ENCODE measurements around the gene RPUSD4. TPM values are rescaled to one million over a fixed set of nuclear protein-coding genes. Genes with fewer than 3 reads are reported as not detected.

Gene RPUSD4
- polyA plus RNA-seq, 1 of the 3 experiments (the other 2 are of a cell fraction) = 18.0 TPM

DNA sequence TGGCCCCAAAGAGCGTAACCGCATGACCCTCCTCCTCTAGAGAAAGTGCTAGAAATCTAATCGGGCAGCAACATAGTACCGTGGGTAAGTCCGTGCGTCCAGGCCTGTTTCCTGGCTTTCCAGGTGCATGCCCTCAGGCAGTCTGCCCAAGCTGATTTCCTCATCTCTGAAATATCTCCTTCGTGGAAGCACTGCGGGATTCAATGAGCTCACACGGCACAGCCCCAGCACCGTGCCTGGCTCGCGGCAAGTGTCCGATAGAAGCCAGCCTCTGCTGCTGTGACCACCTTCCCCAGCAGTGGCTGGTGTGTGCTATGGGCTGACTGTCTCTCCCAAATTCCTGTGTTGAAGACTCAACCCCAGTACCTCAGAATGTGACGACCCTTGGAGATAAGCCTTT, 20.7 kb downstream of the RPUSD4 start (continued):
- TF ChIP-seq EP300 (IDR thresholded peaks at IDR 0.05; ENCODE audit: borderline replicate concordance in 1 of 2, low read depth in 1 of 2, low read length in 1 of 2) = no peak

DNA sequence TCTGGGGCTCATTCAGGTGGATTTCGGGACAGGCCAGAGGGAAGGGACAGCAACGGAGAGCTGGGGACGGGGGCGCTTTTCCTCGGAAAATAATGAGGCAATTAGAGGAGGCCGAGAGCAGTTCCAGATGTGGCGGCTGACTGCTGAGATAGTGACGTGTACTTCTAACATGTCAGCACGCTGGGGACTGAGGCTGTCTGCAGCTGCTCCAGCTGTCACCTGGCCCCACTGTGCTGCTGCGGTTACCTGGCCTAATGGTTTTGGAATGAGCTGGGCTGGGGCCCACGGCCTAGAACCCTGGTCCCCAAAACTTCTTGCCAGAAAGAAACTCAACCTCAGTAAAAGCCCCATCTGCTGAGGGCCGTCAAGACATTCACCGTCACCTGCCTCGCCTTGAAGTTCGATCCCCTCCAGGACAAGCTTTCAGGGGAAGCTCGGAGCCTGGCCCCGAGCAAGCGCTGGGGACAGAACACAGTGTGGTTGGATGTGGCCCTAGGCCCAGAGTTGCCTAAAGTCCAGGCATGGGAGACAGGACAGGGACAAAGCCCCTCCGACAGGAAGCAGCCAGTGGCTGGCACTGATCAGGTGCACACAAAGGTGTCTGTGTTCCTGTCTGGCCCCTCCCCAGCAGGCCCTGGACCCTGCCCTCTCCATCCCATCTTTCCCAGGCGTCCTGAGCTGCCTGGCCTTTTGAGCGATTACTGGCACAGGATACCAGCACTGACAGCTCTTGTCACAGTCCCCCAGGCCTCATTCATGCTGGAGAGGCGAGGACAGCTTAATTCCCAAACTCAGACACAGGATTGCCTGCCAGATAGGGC, 22.1 kb downstream of the RPUSD4 start:
- peaks cover 4 to 22% of the 10 kb centered on the region in 2 experiments for H3K36me3 ChIP-seq (replicated peaks in 1 of 2; ENCODE audit: control insufficient read depth in 1 of 2, insufficient read depth in 2 of 2, low read length in 1 of 2)
- ChIA-PET POLR2A (interaction anchor here (1.1 kb wide), 1 partner anchor 74 kb away, joined by 3 read pairs; no protein-coding TSS in a partner anchor), CTCF (interaction anchor here (0.8 to 5.4 kb wide), 9 partner anchors 9 to 316 kb away, joined by 3 to 63 read pairs (median 4); partner anchors contain the start of gene CDON)
- DNase-seq = no peak
- no peaks in the 10 kb centered on the region for H3K9me2 ChIP-seq
- WGBS (ENCODE audit: low lambda C conversion rate) = 93% methylated on average over 13 of the region's 22 CpGs
- no peak overlapping the region for H3K27ac ChIP-seq (ENCODE audit: low read depth in 2 of 2, low read length in 1 of 2)
- no peaks in the 10 kb centered on the region for H3F3A ChIP-seq (replicated peaks; ENCODE audit: insufficient read depth)
- H3K9ac ChIP-seq = no peak overlapping the region
- no peak overlapping the region for H3K4me2 ChIP-seq
- H3K4me3 ChIP-seq (ENCODE audit: low read depth in 2 of 2, low read length in 1 of 2) = no peak overlapping the region
- no peaks in the 10 kb centered on the region for H3K9me3 ChIP-seq
- H4K20me1 ChIP-seq (ENCODE audit: insufficient read depth) = no peaks in the 10 kb centered on the region; the same call in 1 of the 2 replicates
- H3K79me2 ChIP-seq (ENCODE audit: insufficient read depth) = no peaks in the 10 kb centered on the region
- peaks cover 0 to 14% of the 10 kb centered on the region in 2 experiments; a peak in 1 of 4 replicates for H3K4me1 ChIP-seq (ENCODE audit: control insufficient read depth in 1 of 2, insufficient read depth in 2 of 2, low read depth in 1 of 2, low read length in 1 of 2)
- no peaks in the 10 kb centered on the region for H3K27me3 ChIP-seq (ENCODE audit: insufficient read depth)
- no peak overlapping the region for H2AFZ ChIP-seq (ENCODE audit: low read depth)
- TF ChIP-seq RCOR1 (IDR thresholded peaks at IDR 0.05; ENCODE audit: low read length) = no peak
- no peak for TF ChIP-seq RAD21 (IDR thresholded peaks at IDR 0.05; ENCODE audit: low read length)
- TF ChIP-seq, protein P1, sequence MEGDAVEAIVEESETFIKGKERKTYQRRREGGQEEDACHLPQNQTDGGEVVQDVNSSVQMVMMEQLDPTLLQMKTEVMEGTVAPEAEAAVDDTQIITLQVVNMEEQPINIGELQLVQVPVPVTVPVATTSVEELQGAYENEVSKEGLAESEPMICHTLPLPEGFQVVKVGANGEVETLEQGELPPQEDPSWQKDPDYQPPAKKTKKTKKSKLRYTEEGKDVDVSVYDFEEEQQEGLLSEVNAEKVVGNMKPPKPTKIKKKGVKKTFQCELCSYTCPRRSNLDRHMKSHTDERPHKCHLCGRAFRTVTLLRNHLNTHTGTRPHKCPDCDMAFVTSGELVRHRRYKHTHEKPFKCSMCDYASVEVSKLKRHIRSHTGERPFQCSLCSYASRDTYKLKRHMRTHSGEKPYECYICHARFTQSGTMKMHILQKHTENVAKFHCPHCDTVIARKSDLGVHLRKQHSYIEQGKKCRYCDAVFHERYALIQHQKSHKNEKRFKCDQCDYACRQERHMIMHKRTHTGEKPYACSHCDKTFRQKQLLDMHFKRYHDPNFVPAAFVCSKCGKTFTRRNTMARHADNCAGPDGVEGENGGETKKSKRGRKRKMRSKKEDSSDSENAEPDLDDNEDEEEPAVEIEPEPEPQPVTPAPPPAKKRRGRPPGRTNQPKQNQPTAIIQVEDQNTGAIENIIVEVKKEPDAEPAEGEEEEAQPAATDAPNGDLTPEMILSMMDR (IDR thresholded peaks at IDR 0.05) = no peak
- no peak for TF ChIP-seq TEAD4 (IDR thresholded peaks at IDR 0.05; ENCODE audit: borderline replicate concordance, insufficient read depth)
- TF ChIP-seq, protein P2, sequence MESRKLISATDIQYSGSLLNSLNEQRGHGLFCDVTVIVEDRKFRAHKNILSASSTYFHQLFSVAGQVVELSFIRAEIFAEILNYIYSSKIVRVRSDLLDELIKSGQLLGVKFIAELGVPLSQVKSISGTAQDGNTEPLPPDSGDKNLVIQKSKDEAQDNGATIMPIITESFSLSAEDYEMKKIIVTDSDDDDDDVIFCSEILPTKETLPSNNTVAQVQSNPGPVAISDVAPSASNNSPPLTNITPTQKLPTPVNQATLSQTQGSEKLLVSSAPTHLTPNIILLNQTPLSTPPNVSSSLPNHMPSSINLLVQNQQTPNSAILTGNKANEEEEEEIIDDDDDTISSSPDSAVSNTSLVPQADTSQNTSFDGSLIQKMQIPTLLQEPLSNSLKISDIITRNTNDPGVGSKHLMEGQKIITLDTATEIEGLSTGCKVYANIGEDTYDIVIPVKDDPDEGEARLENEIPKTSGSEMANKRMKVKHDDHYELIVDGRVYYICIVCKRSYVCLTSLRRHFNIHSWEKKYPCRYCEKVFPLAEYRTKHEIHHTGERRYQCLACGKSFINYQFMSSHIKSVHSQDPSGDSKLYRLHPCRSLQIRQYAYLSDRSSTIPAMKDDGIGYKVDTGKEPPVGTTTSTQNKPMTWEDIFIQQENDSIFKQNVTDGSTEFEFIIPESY (IDR thresholded peaks at IDR 0.05; ENCODE audit: borderline replicate concordance, low read depth) = no peak
- no peak for TF ChIP-seq NFIC (IDR thresholded peaks at IDR 0.05; ENCODE audit: borderline replicate concordance)
- no peak for TF ChIP-seq FOXM1 (IDR thresholded peaks at IDR 0.05; ENCODE audit: low read depth)
- no peak for TF ChIP-seq JUND (IDR thresholded peaks at IDR 0.05)
- TF ChIP-seq YY1 (IDR thresholded peaks at IDR 0.05; ENCODE audit: low read depth) = no peak
- TF ChIP-seq, protein P3, sequence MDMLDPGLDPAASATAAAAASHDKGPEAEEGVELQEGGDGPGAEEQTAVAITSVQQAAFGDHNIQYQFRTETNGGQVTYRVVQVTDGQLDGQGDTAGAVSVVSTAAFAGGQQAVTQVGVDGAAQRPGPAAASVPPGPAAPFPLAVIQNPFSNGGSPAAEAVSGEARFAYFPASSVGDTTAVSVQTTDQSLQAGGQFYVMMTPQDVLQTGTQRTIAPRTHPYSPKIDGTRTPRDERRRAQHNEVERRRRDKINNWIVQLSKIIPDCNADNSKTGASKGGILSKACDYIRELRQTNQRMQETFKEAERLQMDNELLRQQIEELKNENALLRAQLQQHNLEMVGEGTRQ (IDR thresholded peaks at IDR 0.05; ENCODE audit: borderline replicate concordance, low read depth, low read length) = no peak
- TF ChIP-seq, protein P4, sequence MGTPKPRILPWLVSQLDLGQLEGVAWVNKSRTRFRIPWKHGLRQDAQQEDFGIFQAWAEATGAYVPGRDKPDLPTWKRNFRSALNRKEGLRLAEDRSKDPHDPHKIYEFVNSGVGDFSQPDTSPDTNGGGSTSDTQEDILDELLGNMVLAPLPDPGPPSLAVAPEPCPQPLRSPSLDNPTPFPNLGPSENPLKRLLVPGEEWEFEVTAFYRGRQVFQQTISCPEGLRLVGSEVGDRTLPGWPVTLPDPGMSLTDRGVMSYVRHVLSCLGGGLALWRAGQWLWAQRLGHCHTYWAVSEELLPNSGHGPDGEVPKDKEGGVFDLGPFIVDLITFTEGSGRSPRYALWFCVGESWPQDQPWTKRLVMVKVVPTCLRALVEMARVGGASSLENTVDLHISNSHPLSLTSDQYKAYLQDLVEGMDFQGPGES (IDR thresholded peaks at IDR 0.05; ENCODE audit: low read depth, low read length) = no peak
- no peak for TF ChIP-seq FOXJ3 (CRISPR knock-in tag; IDR thresholded peaks at IDR 0.05)

All from SK-N-SH (cell line).